Measurements from ENCODE around the gene MRPL40.

GRCh38 chr22:19398206-19398605, 34.1 kb upstream of the MRPL40 start:
- TF ChIP-seq POLR2A (IDR thresholded peaks at IDR 0.05), result no peak
- TF ChIP-seq, protein P1, sequence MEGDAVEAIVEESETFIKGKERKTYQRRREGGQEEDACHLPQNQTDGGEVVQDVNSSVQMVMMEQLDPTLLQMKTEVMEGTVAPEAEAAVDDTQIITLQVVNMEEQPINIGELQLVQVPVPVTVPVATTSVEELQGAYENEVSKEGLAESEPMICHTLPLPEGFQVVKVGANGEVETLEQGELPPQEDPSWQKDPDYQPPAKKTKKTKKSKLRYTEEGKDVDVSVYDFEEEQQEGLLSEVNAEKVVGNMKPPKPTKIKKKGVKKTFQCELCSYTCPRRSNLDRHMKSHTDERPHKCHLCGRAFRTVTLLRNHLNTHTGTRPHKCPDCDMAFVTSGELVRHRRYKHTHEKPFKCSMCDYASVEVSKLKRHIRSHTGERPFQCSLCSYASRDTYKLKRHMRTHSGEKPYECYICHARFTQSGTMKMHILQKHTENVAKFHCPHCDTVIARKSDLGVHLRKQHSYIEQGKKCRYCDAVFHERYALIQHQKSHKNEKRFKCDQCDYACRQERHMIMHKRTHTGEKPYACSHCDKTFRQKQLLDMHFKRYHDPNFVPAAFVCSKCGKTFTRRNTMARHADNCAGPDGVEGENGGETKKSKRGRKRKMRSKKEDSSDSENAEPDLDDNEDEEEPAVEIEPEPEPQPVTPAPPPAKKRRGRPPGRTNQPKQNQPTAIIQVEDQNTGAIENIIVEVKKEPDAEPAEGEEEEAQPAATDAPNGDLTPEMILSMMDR (IDR thresholded peaks at IDR 0.05), result no peak

Data from vagina (tissue), 2 donors.